Activated naive CD4-positive, alpha-beta T cell treated with anti-CD3 and anti-CD28 coated beads, Interleukin-2, amount 10 ng/mL, durations not matched to agents 7 days and 5 days (primary cell): ENCODE measurements around the gene OR5B21.

Source experiments
- CTCF ChIA-PET: fragments of 350-600 bp; sonication (Branson Sonifier 250); formaldehyde crosslinking; loops from one replicate; lab custom pipeline; 2021; ENCODE audit warnings: antibody characterized with exemption; lab: Charles Lee
- DNase-seq: peaks from one replicate; pipeline ENCODE4 v3.0.0-alpha.2; 2020
- H3K27ac Mint-ChIP-seq: one replicate; pipeline ENCODE4 v1.8.0; 2021; ENCODE audit warnings: mild to moderate bottlenecking, moderate library complexity, mixed read lengths
- H3K27me3 Mint-ChIP-seq: one replicate; pipeline ENCODE4 v1.8.0; 2021; ENCODE audit warnings: mild to moderate bottlenecking, mixed read lengths
- H3K36me3 Mint-ChIP-seq: one replicate; pipeline ENCODE4 v1.8.0; 2021; ENCODE audit warnings: mixed read lengths
- H3K4me1 Mint-ChIP-seq: one replicate; pipeline ENCODE4 v1.8.0; 2021; ENCODE audit warnings: mixed read lengths
- H3K4me3 Mint-ChIP-seq: one replicate; pipeline ENCODE4 v1.8.0; 2021; ENCODE audit warnings: mild to moderate bottlenecking, moderate library complexity, mixed read lengths
- H3K9me3 Mint-ChIP-seq: one replicate; pipeline ENCODE4 v1.8.0; 2021; ENCODE audit warnings: mixed read lengths

OR5B21 gene

GRCh38 chr11:58508005-58508404 lies at the start of gene OR5B21:
Gene OR5B21 (minus strand): TSS chr11:58508105. CDS start chr11:58508105, 0 bp downstream.
- no peaks in the 10 kb centered on the region for H3K9me3 Mint-ChIP-seq
- H3K27ac Mint-ChIP-seq, result no peak within 1 kb of the TSS
- no peak within 1 kb of the TSS for H3K4me3 Mint-ChIP-seq
- H3K27me3 Mint-ChIP-seq, result no peaks in the 10 kb centered on the region
- CTCF ChIA-PET, result interaction anchor here (1.4 to 2.7 kb wide), 2 partner anchors 8 to 16 kb away, joined by 4 to 7 read pairs; no protein-coding TSS in a partner anchor
- no peak for DNase-seq
- H3K4me1 Mint-ChIP-seq, result no peaks in the 10 kb centered on the region
- no peaks in the 10 kb centered on the region for H3K36me3 Mint-ChIP-seq

GRCh38 chr11:58549644-58550043 lies 41.7 kb upstream of the OR5B21 start:
- peaks cover 82% of the 10 kb centered on the region for H3K36me3 Mint-ChIP-seq
- H3K4me1 Mint-ChIP-seq, result no peaks in the 10 kb centered on the region
- no peak overlapping the region for H3K4me3 Mint-ChIP-seq
- no peaks in the 10 kb centered on the region for H3K27me3 Mint-ChIP-seq
- no peak for DNase-seq
- no peak overlapping the region for H3K27ac Mint-ChIP-seq
- H3K9me3 Mint-ChIP-seq, result no peaks in the 10 kb centered on the region
- CTCF ChIA-PET, result no interaction called here

GRCh38 chr11:58546841-58547240 lies 38.9 kb upstream of the OR5B21 start:
- Mint-ChIP-seq H3K9me3 (no peaks in the 10 kb centered on the region), H3K27ac (no peak overlapping the region), H3K36me3 (peaks cover 74% of the 10 kb centered on the region), H3K27me3 (no peaks in the 10 kb centered on the region), H3K4me1 (no peaks in the 10 kb centered on the region), H3K4me3 (no peak overlapping the region)
- no peak for DNase-seq
- CTCF ChIA-PET, result interaction anchor here (1.5 kb wide), 1 partner anchor 23 kb away, joined by 5 read pairs; no protein-coding TSS in a partner anchor

- Mint-ChIP-seq H3K9me3 (peaks cover 2% of the 10 kb centered on the region), H3K27me3 (no peaks in the 10 kb centered on the region), H3K4me1 (peaks cover 39% of the 10 kb centered on the region), H3K4me3 (no peak overlapping the region), H3K36me3 (peaks cover 83% of the 10 kb centered on the region), H3K27ac (no peak overlapping the region)
- DNase-seq, result no peak
- CTCF ChIA-PET, result interaction anchor here (0.9 to 1.1 kb wide), 2 partner anchors 8 to 12 kb away, joined by 3 to 4 read pairs; no protein-coding TSS in a partner anchor
Observed at GRCh38 chr11:58531865-58532341, 24.0 kb upstream of the OR5B21 start.

- CTCF ChIA-PET, result interaction anchor here (2.5 kb wide), 1 partner anchor 38 kb away, joined by 17 read pairs; no protein-coding TSS in a partner anchor
- H3K27me3 Mint-ChIP-seq, result no peaks in the 10 kb centered on the region
- H3K4me1 Mint-ChIP-seq, result peaks cover 55% of the 10 kb centered on the region
- peaks cover 74% of the 10 kb centered on the region for H3K36me3 Mint-ChIP-seq
- no peaks in the 10 kb centered on the region for H3K9me3 Mint-ChIP-seq
- peak overlapping the region; percentile 81 for H3K27ac Mint-ChIP-seq
- peak; percentile 75 for DNase-seq
- H3K4me3 Mint-ChIP-seq, result no peak overlapping the region
Observed at GRCh38 chr11:58530236-58530635, 22.3 kb upstream of the OR5B21 start.

GRCh38 chr11:58527429-58527828 lies 19.5 kb upstream of the OR5B21 start:
- H3K27me3 Mint-ChIP-seq, result no peaks in the 10 kb centered on the region
- H3K4me3 Mint-ChIP-seq, result no peak overlapping the region
- H3K4me1 Mint-ChIP-seq, result peaks cover 72% of the 10 kb centered on the region
- CTCF ChIA-PET, result interaction anchor here (2.1 kb wide), 1 partner anchor 41 kb away, joined by 9 read pairs; no protein-coding TSS in a partner anchor
- H3K27ac Mint-ChIP-seq, result peak overlapping the region; percentile 78
- peaks cover 46% of the 10 kb centered on the region for H3K36me3 Mint-ChIP-seq
- no peak for DNase-seq
- H3K9me3 Mint-ChIP-seq, result no peaks in the 10 kb centered on the region

- H3K4me3 Mint-ChIP-seq, result no peak overlapping the region
- H3K27ac Mint-ChIP-seq, result peak overlapping the region; percentile 78
- no peaks in the 10 kb centered on the region for H3K27me3 Mint-ChIP-seq
- DNase-seq, result no peak
- peaks cover 76% of the 10 kb centered on the region for H3K4me1 Mint-ChIP-seq
- no peaks in the 10 kb centered on the region for H3K9me3 Mint-ChIP-seq
- CTCF ChIA-PET, result interaction anchor here (2.1 kb wide), 1 partner anchor 41 kb away, joined by 9 read pairs; no protein-coding TSS in a partner anchor
- peaks cover 45% of the 10 kb centered on the region for H3K36me3 Mint-ChIP-seq
Observed at GRCh38 chr11:58526721-58527120, 18.8 kb upstream of the OR5B21 start.

GRCh38 chr11:58525037-58525614 lies 17.2 kb upstream of the OR5B21 start:
- DNase-seq, result peak; percentile 54
- CTCF ChIA-PET, result interaction anchor here (0.6 to 2.5 kb wide), 10 partner anchors 7 to 881 kb away, joined by 3 to 9 read pairs (median 5); partner anchors contain the start of gene OR5B21
- Mint-ChIP-seq H3K36me3 (peaks cover 33% of the 10 kb centered on the region), H3K4me1 (peaks cover 62% of the 10 kb centered on the region), H3K27ac (peak overlapping the region; percentile 93), H3K27me3 (no peaks in the 10 kb centered on the region), H3K9me3 (no peaks in the 10 kb centered on the region), H3K4me3 (peak overlapping the region; percentile 64)

GRCh38 chr11:58524232-58525036 lies 16.5 kb upstream of the OR5B21 start:
- peaks cover 26% of the 10 kb centered on the region for H3K36me3 Mint-ChIP-seq
- H3K9me3 Mint-ChIP-seq, result no peaks in the 10 kb centered on the region
- peak overlapping the region; percentile 64 for H3K4me3 Mint-ChIP-seq
- H3K27ac Mint-ChIP-seq, result peak overlapping the region; percentile 93
- H3K4me1 Mint-ChIP-seq, result peaks cover 55% of the 10 kb centered on the region
- no peaks in the 10 kb centered on the region for H3K27me3 Mint-ChIP-seq
- CTCF ChIA-PET, result interaction anchor here (0.6 to 2.5 kb wide), 23 partner anchors 8 to 885 kb away, joined by 3 to 7 read pairs (median 3); partner anchors contain the start of genes LPXN and OR5B21
- peak; percentile 57 for DNase-seq

- Mint-ChIP-seq H3K9me3 (no peaks in the 10 kb centered on the region), H3K27me3 (no peaks in the 10 kb centered on the region), H3K4me3 (no peak overlapping the region), H3K36me3 (no peaks in the 10 kb centered on the region), H3K27ac (no peak overlapping the region), H3K4me1 (no peaks in the 10 kb centered on the region)
- CTCF ChIA-PET, result interaction anchor here (1.2 to 2.7 kb wide), 3 partner anchors 9 to 228 kb away, joined by 3 to 10 read pairs (median 6); no protein-coding TSS in a partner anchor
- peak; percentile 25 for DNase-seq
Observed at GRCh38 chr11:58513747-58514367, 6.0 kb upstream of the OR5B21 start.

- no peak overlapping the region for H3K4me3 Mint-ChIP-seq
- no peak for DNase-seq
Observed at GRCh38 chr11:58511636-58512035, 3.7 kb upstream of the OR5B21 start.

GRCh38 chr11:58509748-58510147 lies 1.8 kb upstream of the OR5B21 start:
- no peaks in the 10 kb centered on the region for H3K9me3 Mint-ChIP-seq
- H3K36me3 Mint-ChIP-seq, result no peaks in the 10 kb centered on the region
- no peaks in the 10 kb centered on the region for H3K27me3 Mint-ChIP-seq
- DNase-seq, result no peak
- no peak overlapping the region for H3K27ac Mint-ChIP-seq
- CTCF ChIA-PET, result interaction anchor here (2.7 kb wide), 1 partner anchor 14 kb away, joined by 7 read pairs; no protein-coding TSS in a partner anchor
- no peak overlapping the region for H3K4me3 Mint-ChIP-seq
- no peaks in the 10 kb centered on the region for H3K4me1 Mint-ChIP-seq

More at GRCh38 chr11:58511636-58512035, 3.7 kb upstream of the OR5B21 start:
- Mint-ChIP-seq H3K9me3 (no peaks in the 10 kb centered on the region), H3K27me3 (no peaks in the 10 kb centered on the region), H3K4me1 (no peaks in the 10 kb centered on the region), H3K27ac (no peak overlapping the region), H3K36me3 (no peaks in the 10 kb centered on the region)
- CTCF ChIA-PET, result interaction anchor here (0.6 to 2.7 kb wide), 3 partner anchors 12 to 226 kb away, joined by 3 to 10 read pairs (median 4); no protein-coding TSS in a partner anchor

- H3K36me3 Mint-ChIP-seq, result no peaks in the 10 kb centered on the region
- no peak overlapping the region for H3K4me3 Mint-ChIP-seq
- no peaks in the 10 kb centered on the region for H3K4me1 Mint-ChIP-seq
- H3K27me3 Mint-ChIP-seq, result no peaks in the 10 kb centered on the region
- no peak for DNase-seq
- CTCF ChIA-PET, result interaction anchor here (1.4 to 2.7 kb wide), 2 partner anchors 9 to 15 kb away, joined by 4 to 7 read pairs; no protein-coding TSS in a partner anchor
- H3K27ac Mint-ChIP-seq, result no peak overlapping the region
- H3K9me3 Mint-ChIP-seq, result no peaks in the 10 kb centered on the region
Observed at GRCh38 chr11:58508814-58509213, 909 bp upstream of the OR5B21 start.
